Nephron progenitor cell (in vitro differentiated cells): ENCODE data around the gene PRELID3B.
"Not testable (repeated sequence)": the region's sequence is repeated elsewhere in the genome, so short reads cannot be mapped to it uniquely, and the experiment has no call there.

ENCODE experiments used
- DNase-seq: peaks from one replicate; pipeline ENCODE4 v3.0.0; 2021
- H3K27ac Mint-ChIP-seq: 2 replicates; pipeline ENCODE4 v1.8.0; 2021; ENCODE audit warnings: mild to moderate bottlenecking, moderate library complexity, mixed read lengths
- H3K27me3 Mint-ChIP-seq: 2 replicates; pipeline ENCODE4 v1.8.0; 2021; ENCODE audit warnings: mild to moderate bottlenecking, low read depth, mixed read lengths; ENCODE audit not compliant: poor library complexity
- H3K36me3 Mint-ChIP-seq: 2 replicates; pipeline ENCODE4 v1.8.0; 2021; ENCODE audit warnings: low read depth, mixed read lengths
- H3K4me1 Mint-ChIP-seq: 2 replicates; pipeline ENCODE4 v1.8.0; 2021; ENCODE audit warnings: mixed read lengths
- H3K4me3 Mint-ChIP-seq: 2 replicates; pipeline ENCODE4 v1.8.0; 2021; ENCODE audit warnings: mild to moderate bottlenecking, moderate library complexity, mixed read lengths
- H3K9me3 Mint-ChIP-seq: 2 replicates; pipeline ENCODE4 v1.8.0; 2021; ENCODE audit warnings: mild to moderate bottlenecking, moderate library complexity, mixed read lengths
- CTCF ChIP-seq: fragments of 200-600 bp; sonication (generic); IDR thresholded peaks from 2 replicates; pipeline ENCODE4 v1.5.0; 2021; ENCODE audit warnings: antibody characterized with exemption

PRELID3B gene

GRCh38 chr20:59042796-59043631, 428 bp upstream of the PRELID3B start:
- no peak overlapping the region for H3K27ac Mint-ChIP-seq
- peak overlapping the region; percentile 84 for H3K4me3 Mint-ChIP-seq
- H3K4me1 Mint-ChIP-seq, result peaks cover 30% of the 10 kb centered on the region
- no peak for TF ChIP-seq CTCF
- DNase-seq, result peak; percentile 90
- peaks cover 17% of the 10 kb centered on the region for H3K36me3 Mint-ChIP-seq
- H3K27me3 Mint-ChIP-seq, result no peaks in the 10 kb centered on the region
- H3K9me3 Mint-ChIP-seq, result no peaks in the 10 kb centered on the region

GRCh38 chr20:59041487-59041886, 1.1 kb downstream of the PRELID3B start:
- Mint-ChIP-seq H3K4me1 (peaks cover 30% of the 10 kb centered on the region), H3K4me3 (peak overlapping the region; percentile 68), H3K36me3 (peaks cover 28% of the 10 kb centered on the region)
- not testable (repeated sequence) for DNase-seq, H3K27me3 Mint-ChIP-seq, H3K27ac Mint-ChIP-seq, H3K9me3 Mint-ChIP-seq

DNA sequence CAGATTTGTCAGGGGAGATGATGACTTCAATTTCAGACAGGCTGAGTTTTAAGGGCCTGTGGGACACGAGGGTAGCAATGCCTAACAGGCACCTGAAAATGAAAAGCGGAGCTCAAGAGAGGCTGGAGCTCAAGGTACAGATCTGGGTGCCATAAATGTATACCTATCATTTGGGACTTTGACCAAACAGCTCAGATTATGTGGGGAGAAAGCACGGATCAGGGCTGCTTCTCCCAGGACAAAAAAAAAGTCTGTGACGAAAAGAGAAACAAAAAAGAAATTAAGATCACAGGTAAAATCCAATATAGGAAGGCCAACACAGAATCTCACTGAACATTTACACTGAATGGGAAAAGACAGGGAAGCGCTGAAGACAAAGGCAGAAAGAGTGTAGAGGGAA, 1.9 kb downstream of the PRELID3B start:
- H3K27me3 Mint-ChIP-seq, result no peaks in the 10 kb centered on the region
- peaks cover 30% of the 10 kb centered on the region for H3K4me1 Mint-ChIP-seq
- H3K9me3 Mint-ChIP-seq, result no peaks in the 10 kb centered on the region
- H3K4me3 Mint-ChIP-seq, result peak overlapping the region; percentile 68
- no peak for TF ChIP-seq CTCF
- no peak for DNase-seq
- no peak overlapping the region for H3K27ac Mint-ChIP-seq
- H3K36me3 Mint-ChIP-seq, result peaks cover 36% of the 10 kb centered on the region

GRCh38 chr20:59039233-59039632, 3.4 kb downstream of the PRELID3B start:
- H3K9me3 Mint-ChIP-seq, result no peaks in the 10 kb centered on the region
- peaks cover 49% of the 10 kb centered on the region for H3K36me3 Mint-ChIP-seq
- no peak for DNase-seq
- no peak overlapping the region for H3K27ac Mint-ChIP-seq
- H3K4me3 Mint-ChIP-seq, result no peak overlapping the region
- H3K27me3 Mint-ChIP-seq, result no peaks in the 10 kb centered on the region
- no peak for TF ChIP-seq CTCF
- peaks cover 30% of the 10 kb centered on the region for H3K4me1 Mint-ChIP-seq

DNA sequence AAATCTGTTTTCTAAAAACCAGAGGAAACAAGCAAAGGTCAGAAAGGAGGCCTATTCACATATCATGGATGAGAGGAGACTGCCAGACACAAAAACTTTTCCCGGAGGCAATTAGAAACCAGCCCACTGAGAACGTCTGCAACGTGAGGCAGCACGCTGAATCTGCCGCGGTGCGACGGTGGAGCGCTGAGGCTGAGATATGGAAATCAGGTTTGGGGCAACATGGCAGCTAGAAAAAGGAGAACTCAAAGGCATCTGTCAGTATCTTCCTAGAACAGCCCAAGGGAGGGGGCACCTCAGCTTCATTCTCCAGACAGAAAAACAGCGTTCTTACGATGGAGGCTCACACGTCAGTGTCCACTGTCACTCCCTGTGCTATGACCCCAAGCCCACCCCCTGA, 5.2 kb downstream of the PRELID3B start:
- no peak overlapping the region for H3K4me3 Mint-ChIP-seq
- DNase-seq, result no peak
- peaks cover 49% of the 10 kb centered on the region for H3K36me3 Mint-ChIP-seq
- no peaks in the 10 kb centered on the region for H3K27me3 Mint-ChIP-seq
- H3K4me1 Mint-ChIP-seq, result peaks cover 38% of the 10 kb centered on the region
- no peak for TF ChIP-seq CTCF
- no peak overlapping the region for H3K27ac Mint-ChIP-seq
- no peaks in the 10 kb centered on the region for H3K9me3 Mint-ChIP-seq

GRCh38 chr20:59035381-59035780, 7.2 kb downstream of the PRELID3B start:
- Mint-ChIP-seq H3K9me3 (no peaks in the 10 kb centered on the region), H3K36me3 (peaks cover 37% of the 10 kb centered on the region), H3K27ac (no peak overlapping the region), H3K4me1 (peaks cover 38% of the 10 kb centered on the region), H3K27me3 (no peaks in the 10 kb centered on the region), H3K4me3 (no peak overlapping the region)
- no peak for DNase-seq
- TF ChIP-seq CTCF, result no peak
